RPMI7951 (cell line): ENCODE data around the gene RANGAP1. TPM values are rescaled to one million over a fixed set of nuclear protein-coding genes. Genes with fewer than 3 reads are reported as not detected.
A peak's percentile ranks its signal among the peaks of the same experiment; 100 is the strongest.
"Not testable (repeated sequence)": the region's sequence is repeated elsewhere in the genome, so short reads cannot be mapped to it uniquely, and the experiment has no call there.

ENCODE experiments used
- DNase-seq: peaks from one replicate; pipeline ENCODE4 v3.0.0-alpha.2; 2012; ENCODE audit warnings: low read depth
- total RNA-seq: library from RNA; depleted of rRNA; stranded (reverse); fragments of >200 nt; shearing (Covaris generic); gene quantifications from 2 replicates; pipeline ENCODE4 v1.2.3, GENCODE V29; 2014

RANGAP1 gene
- total RNA-seq, 1 experiment from 2014 or later: 68.4 TPM

- DNase-seq: no peak
Observed at GRCh38 chr22:41300661-41301060, 14.7 kb upstream of the RANGAP1 start.

- no peak for DNase-seq
Observed at GRCh38 chr22:41296826-41297667, 11.1 kb upstream of the RANGAP1 start.

GRCh38 chr22:41294816-41295215 is 8.8 kb upstream of the RANGAP1 start:
- not testable (repeated sequence) for DNase-seq

- peak; percentile 71 for DNase-seq
Observed at GRCh38 chr22:41290262-41291221, 4.6 kb upstream of the RANGAP1 start.

- no peak for DNase-seq
Observed at GRCh38 chr22:41289671-41290070, 3.7 kb upstream of the RANGAP1 start.

GRCh38 chr22:41288245-41288946 is 2.4 kb upstream of the RANGAP1 start:
- peak; percentile 68 for DNase-seq

- peak; percentile 27 for DNase-seq
Observed at GRCh38 chr22:41286639-41287091, 678 bp upstream of the RANGAP1 start.

GRCh38 chr22:41285441-41285819 is 557 bp downstream of the RANGAP1 start:
- DNase-seq: peak; percentile 93

GRCh38 chr22:41284465-41284864 is 1.5 kb downstream of the RANGAP1 start:
- DNase-seq: no peak

GRCh38 chr22:41280854-41281253 is 5.1 kb downstream of the RANGAP1 start:
- no peak for DNase-seq

- DNase-seq: no peak
Observed at GRCh38 chr22:41280065-41280464, 5.9 kb downstream of the RANGAP1 start.

- DNase-seq: no peak
Observed at GRCh38 chr22:41274856-41275255, 11.1 kb downstream of the RANGAP1 start.

- DNase-seq: no peak
Observed at GRCh38 chr22:41273128-41273527, 12.9 kb downstream of the RANGAP1 start.

GRCh38 chr22:41271787-41272186 is 14.2 kb downstream of the RANGAP1 start:
- no peak for DNase-seq

- DNase-seq: no peak
Observed at GRCh38 chr22:41267958-41268357, 18.0 kb downstream of the RANGAP1 start.

- no peak for DNase-seq
Observed at GRCh38 chr22:41264408-41264941, 21.5 kb downstream of the RANGAP1 start.

- no peak for DNase-seq
Observed at GRCh38 chr22:41263704-41264103, 22.3 kb downstream of the RANGAP1 start.

GRCh38 chr22:41262250-41262765 is 23.7 kb downstream of the RANGAP1 start:
- DNase-seq: no peak

- DNase-seq: no peak
Observed at GRCh38 chr22:41261541-41262249, 24.3 kb downstream of the RANGAP1 start.

- no peak for DNase-seq
Observed at GRCh38 chr22:41260871-41261270, 25.1 kb downstream of the RANGAP1 start.

- not testable (repeated sequence) for DNase-seq
Observed at GRCh38 chr22:41259756-41260155, 26.2 kb downstream of the RANGAP1 start.
